Measurements from ENCODE around the gene BRD3. TPM values are rescaled to one million over a fixed set of nuclear protein-coding genes. Genes with fewer than 3 reads are reported as not detected.
"Not testable (repeated sequence)": the region's sequence is repeated elsewhere in the genome, so short reads cannot be mapped to it uniquely, and the experiment has no call there.

BRD3 gene
- total RNA-seq, result 83.7 to 90.0 TPM (median 87.5 TPM) in 3 replicates

DNA sequence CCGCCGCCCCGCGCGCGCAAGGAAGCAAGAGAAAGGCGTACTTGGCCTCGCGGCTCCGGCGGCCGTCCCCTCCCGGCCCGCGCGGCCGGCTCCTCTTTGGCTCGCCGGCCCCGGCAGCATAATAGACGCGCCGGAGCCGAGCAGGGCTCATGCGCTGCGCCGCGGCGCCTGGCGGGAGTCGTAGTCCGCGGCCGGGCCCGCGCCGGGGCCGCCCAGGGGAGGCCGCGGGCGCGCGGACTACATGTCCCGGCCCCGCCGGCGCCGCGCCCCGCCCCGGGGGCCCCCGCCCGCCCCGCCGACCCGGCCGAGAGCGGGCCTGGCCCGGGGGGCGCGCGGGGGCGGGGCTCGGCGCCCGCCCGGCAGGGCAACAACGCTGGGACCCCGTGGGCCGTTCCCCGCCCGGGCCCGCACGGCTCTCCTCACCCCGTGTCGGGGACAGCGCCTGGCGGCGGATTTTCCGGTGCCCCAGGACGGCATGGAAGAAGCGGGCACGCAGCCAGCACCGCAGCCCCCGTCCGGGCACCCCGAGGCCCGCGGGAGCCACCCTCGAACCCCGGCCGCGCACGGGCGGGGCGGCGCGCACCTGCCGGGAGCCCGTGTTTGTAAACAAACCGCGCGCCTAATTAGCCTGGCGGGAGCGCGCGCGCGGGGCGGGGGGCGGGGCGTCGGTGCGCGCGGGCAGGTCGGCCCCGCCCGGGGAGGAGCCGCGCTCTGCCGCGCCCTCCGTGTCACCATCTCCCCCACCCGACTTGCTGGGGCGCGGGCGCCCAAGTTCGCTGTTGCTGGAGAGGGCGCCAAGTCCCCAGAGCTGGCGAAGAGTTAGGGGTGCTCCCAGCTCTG lies at the start of gene BRD3:
Gene BRD3, minus strand, starts transcription at position 123 of the 840 bp plus-strand sequence. CDS start 14,549 bp downstream, outside the sequence.
- Mint-ChIP-seq H3K27ac (peak within 1 kb of the TSS; percentile 95), H3K9me3 (no peaks in the 10 kb centered on the region), H3K36me3 (peaks cover 3% of the 10 kb centered on the region), H3K4me3 (peak within 1 kb of the TSS; percentile 85), H3K4me1 (peaks cover 27% of the 10 kb centered on the region), H3K27me3 (ENCODE audit: low read depth) (peaks cover 27% of the 10 kb centered on the region)
- TF ChIP-seq, protein P1, sequence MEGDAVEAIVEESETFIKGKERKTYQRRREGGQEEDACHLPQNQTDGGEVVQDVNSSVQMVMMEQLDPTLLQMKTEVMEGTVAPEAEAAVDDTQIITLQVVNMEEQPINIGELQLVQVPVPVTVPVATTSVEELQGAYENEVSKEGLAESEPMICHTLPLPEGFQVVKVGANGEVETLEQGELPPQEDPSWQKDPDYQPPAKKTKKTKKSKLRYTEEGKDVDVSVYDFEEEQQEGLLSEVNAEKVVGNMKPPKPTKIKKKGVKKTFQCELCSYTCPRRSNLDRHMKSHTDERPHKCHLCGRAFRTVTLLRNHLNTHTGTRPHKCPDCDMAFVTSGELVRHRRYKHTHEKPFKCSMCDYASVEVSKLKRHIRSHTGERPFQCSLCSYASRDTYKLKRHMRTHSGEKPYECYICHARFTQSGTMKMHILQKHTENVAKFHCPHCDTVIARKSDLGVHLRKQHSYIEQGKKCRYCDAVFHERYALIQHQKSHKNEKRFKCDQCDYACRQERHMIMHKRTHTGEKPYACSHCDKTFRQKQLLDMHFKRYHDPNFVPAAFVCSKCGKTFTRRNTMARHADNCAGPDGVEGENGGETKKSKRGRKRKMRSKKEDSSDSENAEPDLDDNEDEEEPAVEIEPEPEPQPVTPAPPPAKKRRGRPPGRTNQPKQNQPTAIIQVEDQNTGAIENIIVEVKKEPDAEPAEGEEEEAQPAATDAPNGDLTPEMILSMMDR (IDR thresholded peaks at IDR 0.05; ENCODE audit: unreplicated experiment), result no peak
- DNase-seq (ENCODE audit: low spot score in 2 of 2, unreplicated experiment in 2 of 2), result peak; percentile 81

DNA sequence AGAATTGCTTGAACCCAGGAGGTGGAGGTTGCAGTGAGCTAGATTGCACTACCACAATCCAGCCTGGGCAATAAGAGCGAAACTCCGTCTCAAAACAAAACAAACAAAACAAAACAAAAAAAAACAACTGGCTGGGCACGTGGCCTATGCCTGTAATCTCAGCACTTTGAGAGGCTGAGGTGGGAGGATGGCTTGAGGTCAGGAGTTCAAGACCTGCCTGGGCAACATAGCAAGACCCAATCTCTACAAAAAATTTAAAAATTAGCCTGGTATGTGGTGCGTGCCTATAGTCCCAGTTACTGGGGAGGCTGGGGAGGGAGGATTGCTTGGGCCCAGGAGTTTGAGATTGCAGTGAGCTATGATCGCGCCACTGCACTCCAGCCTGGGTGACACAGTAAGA lies 44.7 kb upstream of the BRD3 start:
- Mint-ChIP-seq H3K9me3 (no peaks in the 10 kb centered on the region), H3K27ac (no peak overlapping the region), H3K27me3 (ENCODE audit: low read depth) (no peaks in the 10 kb centered on the region), H3K4me1 (no peaks in the 10 kb centered on the region), H3K4me3 (no peak overlapping the region), H3K36me3 (no peaks in the 10 kb centered on the region)
- DNase-seq (ENCODE audit: low spot score in 2 of 2, unreplicated experiment in 2 of 2), result no peak
- TF ChIP-seq, protein P1 (IDR thresholded peaks at IDR 0.05; ENCODE audit: unreplicated experiment), result no peak

DNA sequence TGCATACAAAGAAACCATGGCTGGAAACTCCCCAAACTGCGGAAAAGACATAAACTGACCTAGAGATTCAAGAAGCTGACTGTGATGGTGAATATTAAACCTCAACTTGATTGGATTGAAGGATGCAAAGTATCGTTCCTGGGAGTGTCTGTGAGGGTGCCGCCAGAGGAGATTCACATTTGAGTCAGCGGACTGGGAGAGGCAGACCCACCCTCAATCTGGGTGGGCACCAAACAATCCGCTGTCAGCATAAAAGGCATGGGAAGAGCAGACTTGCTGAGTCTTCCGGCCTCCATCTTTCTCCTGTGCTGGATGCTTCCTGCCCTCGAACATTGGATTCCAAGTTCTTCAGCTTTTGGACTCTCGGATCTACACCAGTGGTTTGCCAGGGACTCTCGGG lies 43.2 kb upstream of the BRD3 start:
- Mint-ChIP-seq H3K36me3 (no peaks in the 10 kb centered on the region), H3K27ac (peak overlapping the region; percentile 34), H3K4me3 (no peak overlapping the region), H3K27me3 (ENCODE audit: low read depth) (peaks cover 3% of the 10 kb centered on the region), H3K9me3 (no peaks in the 10 kb centered on the region), H3K4me1 (no peaks in the 10 kb centered on the region)
- TF ChIP-seq, protein P1 (IDR thresholded peaks at IDR 0.05; ENCODE audit: unreplicated experiment), result no peak
- no peak for DNase-seq (ENCODE audit: low spot score in 2 of 2, unreplicated experiment in 2 of 2)

DNA sequence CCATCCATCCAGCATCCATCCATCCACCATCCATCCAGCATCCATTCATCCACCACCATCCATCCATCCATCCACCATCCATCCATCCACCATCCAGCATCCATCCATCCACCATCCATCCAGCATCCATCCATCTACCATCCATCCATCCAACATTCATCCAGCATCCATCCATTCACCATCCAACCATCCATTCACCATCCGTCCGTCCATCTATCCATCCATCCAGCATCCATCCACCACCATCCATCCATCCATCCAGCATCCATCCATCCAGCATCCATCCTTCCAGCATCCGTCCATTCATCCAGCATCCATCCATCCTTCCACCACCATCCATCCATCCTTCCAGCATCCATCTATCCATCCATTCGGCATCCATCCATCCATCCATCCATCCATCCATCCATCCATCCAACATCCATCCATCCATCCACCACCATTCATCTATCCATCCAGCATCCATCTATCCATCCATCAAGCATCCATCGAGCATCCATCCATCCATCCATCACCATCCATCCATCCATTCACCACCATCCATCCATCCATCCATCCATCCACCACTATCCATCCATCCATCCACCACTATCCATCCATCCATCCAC lies 35.7 kb upstream of the BRD3 start:
- no peaks in the 10 kb centered on the region for H3K4me1 Mint-ChIP-seq
- no peak overlapping the region for H3K27ac Mint-ChIP-seq
- TF ChIP-seq, protein P1 (IDR thresholded peaks at IDR 0.05; ENCODE audit: unreplicated experiment), result no peak
- peaks cover 7% of the 10 kb centered on the region for H3K9me3 Mint-ChIP-seq
- peaks cover 32% of the 10 kb centered on the region for H3K27me3 Mint-ChIP-seq (ENCODE audit: low read depth)
- H3K4me3 Mint-ChIP-seq, result no peak overlapping the region
- no peak for DNase-seq (ENCODE audit: low spot score in 2 of 2, unreplicated experiment in 2 of 2)
- H3K36me3 Mint-ChIP-seq, result no peaks in the 10 kb centered on the region

DNA sequence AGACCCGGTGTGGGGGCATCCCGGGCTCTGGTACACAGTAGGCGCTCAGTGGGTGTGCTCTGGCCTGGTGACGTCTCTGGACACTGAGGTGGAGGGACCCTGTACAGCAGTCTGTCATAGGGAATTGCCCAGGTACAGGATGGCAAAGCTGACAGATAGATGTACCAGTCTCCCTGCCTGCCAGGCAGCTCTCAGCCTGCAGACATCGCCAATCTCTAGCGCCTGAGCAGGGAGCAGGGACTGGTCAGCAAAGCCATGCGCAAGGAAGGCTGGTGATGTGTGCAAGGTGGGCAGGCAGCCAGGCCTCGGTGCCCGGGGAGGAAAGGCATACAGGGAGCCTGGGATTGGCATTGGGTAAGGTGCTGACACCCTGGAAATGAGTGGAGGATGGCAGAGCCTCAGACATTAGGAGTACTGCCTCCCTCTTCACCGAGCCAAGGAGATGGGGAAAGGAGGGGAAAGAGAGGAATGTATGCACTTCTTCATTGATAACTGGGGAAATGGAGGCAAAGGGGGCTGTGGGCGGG lies 33.9 kb upstream of the BRD3 start:
- Mint-ChIP-seq H3K27ac (no peak overlapping the region), H3K27me3 (ENCODE audit: low read depth) (peaks cover 32% of the 10 kb centered on the region), H3K4me1 (no peaks in the 10 kb centered on the region), H3K36me3 (no peaks in the 10 kb centered on the region), H3K4me3 (no peak overlapping the region), H3K9me3 (peaks cover 7% of the 10 kb centered on the region)
- no peak for DNase-seq (ENCODE audit: low spot score in 2 of 2, unreplicated experiment in 2 of 2)
- TF ChIP-seq, protein P1 (IDR thresholded peaks at IDR 0.05; ENCODE audit: unreplicated experiment), result no peak

DNA sequence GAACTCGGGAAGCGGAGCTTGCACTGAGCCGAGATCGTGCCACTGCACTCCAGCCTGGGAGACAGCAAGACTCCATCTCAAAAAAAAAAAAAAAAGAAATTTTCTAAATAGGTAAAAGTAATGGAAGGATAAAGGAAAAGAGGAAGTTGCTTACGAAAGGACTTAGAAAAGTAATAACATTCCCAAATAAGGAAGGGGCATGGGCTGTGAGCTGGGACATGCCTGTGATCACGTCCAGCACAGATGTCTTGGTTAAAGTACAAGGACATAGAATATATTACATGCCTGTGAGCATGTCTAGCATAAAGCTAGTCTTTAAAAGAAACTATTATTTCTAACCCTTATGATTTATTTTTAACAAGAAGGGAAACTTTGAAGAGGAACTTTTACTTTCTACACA lies 33.3 kb upstream of the BRD3 start:
- not testable (repeated sequence) for H3K9me3 Mint-ChIP-seq; H3K27ac Mint-ChIP-seq; H3K4me1 Mint-ChIP-seq; H3K4me3 Mint-ChIP-seq; H3K36me3 Mint-ChIP-seq; DNase-seq (ENCODE audit: low spot score in 2 of 2, unreplicated experiment in 2 of 2)
- H3K27me3 Mint-ChIP-seq (ENCODE audit: low read depth), result peaks cover 30% of the 10 kb centered on the region
